SJSA1 (cell line): ENCODE measurements around the gene SLC39A9. TPM values are rescaled to one million over a fixed set of nuclear protein-coding genes. Genes with fewer than 3 reads are reported as not detected.
"Not testable (repeated sequence)": the region's sequence is repeated elsewhere in the genome, so short reads cannot be mapped to it uniquely, and the experiment has no call there.

Source experiments
- DNase-seq, 2 experiments: peaks; one replicate each; pipeline ENCODE4 v3.0.0-alpha.2; 2015 to 2020; ENCODE audit warnings: low spot score in 2 of 2, low read depth in 1 of 2
- H3K27ac ChIP-seq: fragments of 250-450 bp; sonication (Bioruptor Pico); 2 replicates; pipeline ENCODE4 v1.5.1; 2020; ENCODE audit warnings: mild to moderate bottlenecking, moderate library complexity
- H3K27me3 ChIP-seq: fragments of 250-450 bp; sonication (Bioruptor Pico); replicated peaks from 2 replicates; pipeline ENCODE4 v1.5.1; 2020; ENCODE audit warnings: mild to moderate bottlenecking, moderate library complexity
- H3K36me3 ChIP-seq: fragments of 250-450 bp; sonication (Bioruptor Pico); 2 replicates; pipeline ENCODE4 v1.5.1; 2020; ENCODE audit warnings: mild to moderate bottlenecking
- H3K4me1 ChIP-seq: fragments of 250-450 bp; sonication (Bioruptor Pico); replicated peaks from 2 replicates; pipeline ENCODE4 v1.6.1; 2021; ENCODE audit warnings: mild to moderate bottlenecking
- H3K4me3 ChIP-seq: fragments of 250-450 bp; sonication (Bioruptor Pico); 2 replicates; pipeline ENCODE4 v1.5.1; 2020; ENCODE audit warnings: mild to moderate bottlenecking
- H3K9me3 ChIP-seq: fragments of 250-450 bp; sonication (Bioruptor Pico); replicated peaks from 2 replicates; pipeline ENCODE4 v1.5.1; 2020; ENCODE audit warnings: mild to moderate bottlenecking
- total RNA-seq: library from RNA; depleted of rRNA; stranded (reverse); fragments of >200 nt; shearing (Covaris generic); gene quantifications from 2 replicates; pipeline ENCODE4 v1.2.3, GENCODE V29; 2014; rRNA removed

Gene SLC39A9
- total RNA-seq, 1 experiment from 2014 or later = 87.5 TPM

- DNase-seq, H3K9me3 ChIP-seq: not testable (repeated sequence)
Observed at GRCh38 chr14:69497866-69498265, 99.4 kb downstream of the SLC39A9 start.

GRCh38 chr14:69498286-69498685 lies 99.8 kb downstream of the SLC39A9 start:
- H3K36me3 ChIP-seq, H3K9me3 ChIP-seq, H3K4me1 ChIP-seq, H3K4me3 ChIP-seq, H3K27ac ChIP-seq, H3K27me3 ChIP-seq, DNase-seq: not testable (repeated sequence)

More at GRCh38 chr14:69497866-69498265, 99.4 kb downstream of the SLC39A9 start:
- H3K36me3 ChIP-seq, H3K4me3 ChIP-seq, H3K4me1 ChIP-seq, H3K27me3 ChIP-seq, H3K27ac ChIP-seq: not testable (repeated sequence)

GRCh38 chr14:69499436-69499835 lies 100.9 kb downstream of the SLC39A9 start:
- no peaks in the 10 kb centered on the region for H3K9me3 ChIP-seq
- no peaks in the 10 kb centered on the region for H3K36me3 ChIP-seq
- DNase-seq = no peak
- H3K27ac ChIP-seq = no peak overlapping the region
- no peaks in the 10 kb centered on the region for H3K27me3 ChIP-seq
- H3K4me3 ChIP-seq = no peak overlapping the region
- H3K4me1 ChIP-seq = no peaks in the 10 kb centered on the region

DNA sequence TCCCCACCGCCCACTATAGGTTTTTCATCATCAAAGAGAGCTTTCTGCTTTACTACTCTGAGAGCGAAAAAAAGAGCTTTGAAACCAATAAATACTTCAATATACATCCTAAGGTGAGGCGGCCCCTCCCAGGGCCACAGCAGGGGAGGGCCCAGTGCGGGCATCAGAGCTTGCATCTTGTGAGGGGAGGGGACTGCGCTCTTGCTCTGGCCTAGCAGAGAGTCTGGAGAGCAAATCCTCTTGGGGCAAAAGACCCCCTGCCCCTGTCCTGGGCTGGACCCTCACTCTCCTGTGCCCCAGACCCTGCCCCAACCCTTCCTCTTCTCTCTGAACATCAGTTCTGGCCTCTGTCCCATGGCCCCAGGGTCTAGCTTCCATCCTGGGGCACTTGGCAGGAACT lies 101.6 kb downstream of the SLC39A9 start:
- Histone ChIP-seq H3K4me1 (no peaks in the 10 kb centered on the region), H3K27me3 (no peaks in the 10 kb centered on the region), H3K27ac (no peak overlapping the region), H3K36me3 (no peaks in the 10 kb centered on the region), H3K9me3 (no peaks in the 10 kb centered on the region), H3K4me3 (no peak overlapping the region)
- DNase-seq = no peak

DNA sequence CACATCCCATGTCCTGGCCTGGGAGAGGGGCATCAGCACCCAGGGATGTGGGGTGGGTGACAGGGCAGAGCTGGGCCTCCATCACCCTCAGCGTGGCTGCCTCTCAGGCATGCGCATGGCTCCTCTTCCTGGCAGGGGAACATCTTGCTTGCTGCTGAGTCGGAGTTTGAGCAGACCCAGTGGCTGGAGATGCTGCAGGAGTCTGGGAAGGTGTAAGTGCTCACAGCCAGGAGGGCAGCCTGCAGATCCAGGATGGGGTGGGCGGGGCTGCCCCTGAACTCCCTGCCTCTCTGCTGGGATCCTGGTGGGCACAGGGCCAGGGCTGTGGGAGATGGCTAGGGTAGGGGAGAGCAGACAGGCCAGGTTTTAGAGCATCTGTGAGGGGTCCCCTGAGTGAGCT lies 102.2 kb downstream of the SLC39A9 start:
- Histone ChIP-seq H3K4me1 (no peaks in the 10 kb centered on the region), H3K4me3 (no peak overlapping the region), H3K27ac (no peak overlapping the region), H3K27me3 (no peaks in the 10 kb centered on the region), H3K9me3 (no peaks in the 10 kb centered on the region), H3K36me3 (no peaks in the 10 kb centered on the region)
- DNase-seq = no peak

DNA sequence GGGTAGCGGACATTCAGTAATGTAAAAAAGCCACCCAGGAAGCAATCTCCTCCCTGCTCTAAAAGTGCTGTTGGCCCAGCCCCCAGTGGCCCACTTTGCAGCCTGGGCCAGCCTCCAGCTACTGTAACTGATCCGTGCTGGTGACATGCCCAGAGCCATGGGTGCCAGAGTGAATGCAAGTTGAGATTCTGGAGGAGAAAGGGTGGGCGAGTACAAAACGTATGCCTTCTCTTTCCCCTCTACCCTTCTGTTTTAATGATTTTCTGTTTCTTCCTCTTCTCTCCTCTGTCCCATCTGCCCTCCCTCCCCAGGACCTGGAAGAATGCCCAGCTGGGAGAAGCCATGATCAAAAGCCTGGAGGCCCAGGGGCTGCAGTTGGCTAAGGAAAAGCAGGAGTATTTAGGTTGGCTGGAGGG lies 102.9 kb downstream of the SLC39A9 start:
- Histone ChIP-seq H3K4me1 (no peaks in the 10 kb centered on the region), H3K27me3 (no peaks in the 10 kb centered on the region), H3K36me3 (no peaks in the 10 kb centered on the region), H3K4me3 (no peak overlapping the region), H3K9me3 (no peaks in the 10 kb centered on the region), H3K27ac (no peak overlapping the region)
- DNase-seq = no peak

GRCh38 chr14:69504775-69505174 lies 106.3 kb downstream of the SLC39A9 start:
- Histone ChIP-seq H3K27ac (no peak overlapping the region), H3K9me3 (no peaks in the 10 kb centered on the region)
- no peak for DNase-seq

GRCh38 chr14:69505338-69506240 lies 107.1 kb downstream of the SLC39A9 start:
- Histone ChIP-seq H3K36me3 (no peaks in the 10 kb centered on the region), H3K27me3 (no peaks in the 10 kb centered on the region; the same call in 1 of the 2 replicates), H3K4me3 (no peak overlapping the region), H3K4me1 (no peaks in the 10 kb centered on the region), H3K27ac (no peak overlapping the region), H3K9me3 (no peaks in the 10 kb centered on the region)
- DNase-seq = no peak

More at GRCh38 chr14:69504775-69505174, 106.3 kb downstream of the SLC39A9 start:
- Histone ChIP-seq H3K4me1 (no peaks in the 10 kb centered on the region), H3K36me3 (no peaks in the 10 kb centered on the region), H3K27me3 (no peaks in the 10 kb centered on the region), H3K4me3 (no peak overlapping the region)

DNA sequence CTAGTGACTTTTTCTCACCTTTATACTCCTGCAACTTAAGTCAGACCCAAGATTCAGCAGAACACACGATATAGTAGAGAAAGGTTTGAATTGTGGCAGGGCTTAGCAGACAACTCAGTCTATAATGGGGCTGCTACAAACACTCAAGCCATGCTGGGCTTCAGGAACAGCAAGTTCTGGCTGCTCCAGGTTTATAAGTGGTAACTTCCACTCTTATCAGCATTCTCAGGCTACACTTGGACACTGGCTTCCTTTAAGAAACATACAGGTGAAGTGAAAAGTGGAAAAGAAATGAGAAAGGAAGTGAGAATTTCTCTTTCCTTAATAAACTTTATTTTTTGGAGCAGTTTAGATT lies 107.7 kb downstream of the SLC39A9 start:
- DNase-seq = no peak
- no peaks in the 10 kb centered on the region for H3K36me3 ChIP-seq
- no peaks in the 10 kb centered on the region for H3K9me3 ChIP-seq
- H3K4me1 ChIP-seq = no peaks in the 10 kb centered on the region
- H3K27me3 ChIP-seq = no peaks in the 10 kb centered on the region; the same call in 1 of the 2 replicates
- no peak overlapping the region for H3K4me3 ChIP-seq
- no peak overlapping the region for H3K27ac ChIP-seq

Other genes starting within 250 kb of the SLC39A9 start
- gene DCAF5, start 245.6 kb upstream of the SLC39A9 start, total RNA-seq = 12.8 and 19.9 TPM in 2 replicates
- 7.8 and 8.6 TPM in 2 replicates for gene EXD2, start 207.2 kb upstream of the SLC39A9 start, total RNA-seq
- gene GALNT16, start 138.5 kb upstream of the SLC39A9 start, total RNA-seq = 0.03 TPM in 1 of 2 replicates, not detected in the other
- gene ERH, start 393 bp upstream of the SLC39A9 start, total RNA-seq = 115 and 150 TPM in 2 replicates
- 0.03 TPM in 1 of 2 replicates, not detected in the other for gene PLEKHD1, start 86.0 kb downstream of the SLC39A9 start, total RNA-seq
- not detected in 2 replicates for gene CCDC177, start 176.2 kb downstream of the SLC39A9 start, total RNA-seq
- 5.9 and 6.4 TPM in 2 replicates for gene SUSD6, start 212.9 kb downstream of the SLC39A9 start, total RNA-seq